ENCODE measurements around the gene HDHD5.

HDHD5 gene

DNA sequence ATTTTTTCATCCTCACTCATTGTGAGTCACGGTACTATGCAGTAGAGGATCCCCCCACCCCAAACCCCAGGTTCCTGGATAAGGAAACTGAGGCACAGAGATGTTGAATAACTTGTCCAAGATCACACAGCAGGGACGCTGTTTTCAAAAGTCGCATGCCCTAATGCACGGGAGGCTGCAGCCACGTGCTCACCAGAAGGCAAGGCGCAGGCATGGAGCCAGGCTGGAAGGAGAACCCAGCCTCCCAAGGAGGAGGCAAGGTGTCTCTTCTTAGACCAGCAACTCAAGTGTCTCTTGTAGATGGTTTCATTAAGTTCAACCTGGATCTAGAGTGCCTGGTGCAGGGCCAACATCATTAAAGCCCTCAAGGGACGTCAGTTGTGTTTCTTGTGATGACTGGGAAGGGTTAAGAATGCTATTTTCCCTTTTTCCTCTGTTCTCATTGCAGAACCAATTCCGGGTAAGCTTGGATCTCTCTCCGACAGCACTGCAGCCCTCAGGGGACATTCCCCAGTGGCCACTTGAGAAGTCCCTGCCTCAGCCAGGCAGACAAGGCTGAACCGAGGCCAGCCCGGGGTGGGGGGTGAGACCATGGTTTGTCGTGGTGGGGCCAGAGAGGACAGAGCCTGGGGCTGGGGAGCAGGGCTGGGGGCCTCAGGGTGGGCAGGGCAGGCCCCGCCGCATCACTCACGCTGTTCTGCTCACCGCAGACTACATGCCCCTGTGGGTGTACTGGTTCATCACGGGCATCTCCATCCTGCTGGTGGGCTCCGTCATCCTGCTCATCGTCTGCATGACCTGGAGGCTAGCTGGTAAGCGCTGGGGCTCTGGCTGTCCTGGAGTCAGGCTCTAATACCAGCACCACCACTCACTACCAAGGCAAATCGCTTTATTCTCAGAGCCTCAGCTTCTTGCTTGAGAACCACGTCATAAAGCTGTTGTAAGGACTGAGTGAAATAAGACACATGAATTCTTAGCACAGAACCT lies 53.6 kb downstream of the HDHD5 start:
- TF ChIP-seq JUND (IDR thresholded peaks at IDR 0.05; ENCODE audit: low read depth), result no peak
- in situ Hi-C loops (cut with HindIII; ENCODE audit: low pct_unique_long_range_greater_than_20kb, low sequenced_read_pairs), result no loop called here
- no peak for DNase-seq (ENCODE audit: low read depth in 1 of 2, low spot score in 1 of 2)

- no peak for DNase-seq (ENCODE audit: low read depth in 1 of 2, low spot score in 1 of 2)
- TF ChIP-seq JUND (IDR thresholded peaks at IDR 0.05; ENCODE audit: low read depth), result no peak
- in situ Hi-C loops (cut with HindIII; ENCODE audit: low pct_unique_long_range_greater_than_20kb, low sequenced_read_pairs), result no loop called here
Observed at GRCh38 chr22:17104336-17104935, 54.6 kb downstream of the HDHD5 start.

DNA sequence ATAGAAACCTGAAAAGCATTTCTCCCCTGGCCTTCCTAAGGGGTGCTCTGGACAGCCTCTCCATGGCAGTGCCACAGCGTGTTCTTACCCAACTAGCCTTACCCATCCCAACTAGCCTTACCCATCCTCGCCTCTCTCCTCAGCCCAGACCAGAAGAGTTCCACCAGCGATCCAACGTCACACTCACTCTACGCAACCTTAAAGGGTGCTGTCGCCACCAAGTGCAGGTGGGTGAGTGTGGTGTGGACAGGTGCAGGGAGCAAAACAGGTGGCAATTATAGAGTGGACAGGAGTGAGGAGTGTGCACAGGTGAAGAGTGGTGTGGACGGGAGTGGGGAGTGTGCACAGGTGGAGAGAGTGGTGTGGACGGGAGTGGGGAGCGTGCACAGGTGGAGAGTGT lies 55.7 kb downstream of the HDHD5 start:
- in situ Hi-C loops (cut with HindIII; ENCODE audit: low pct_unique_long_range_greater_than_20kb, low sequenced_read_pairs), result no loop called here
- no peak for DNase-seq (ENCODE audit: low read depth in 1 of 2, low spot score in 1 of 2)

DNA sequence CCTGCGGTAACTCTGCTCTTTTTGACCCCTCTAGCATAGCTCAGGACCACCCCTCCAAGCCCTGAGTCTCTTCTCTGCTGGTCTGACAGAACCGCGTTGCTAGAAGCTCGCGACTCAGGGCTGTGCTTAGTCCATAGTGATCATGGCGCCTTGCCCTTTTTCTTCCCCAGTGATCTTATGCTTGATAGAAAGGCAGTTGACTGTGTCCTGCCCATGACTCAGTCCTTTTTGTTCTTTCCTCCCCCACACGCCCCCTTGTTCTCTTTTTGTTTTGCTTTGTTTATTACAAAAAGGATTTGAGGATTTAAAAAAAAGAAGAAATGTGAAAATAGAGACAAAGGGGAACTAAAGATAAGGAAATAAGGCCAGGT lies 56.8 kb downstream of the HDHD5 start:
- no peak for TF ChIP-seq JUND (IDR thresholded peaks at IDR 0.05; ENCODE audit: low read depth)
- no peak for DNase-seq (ENCODE audit: low read depth in 1 of 2, low spot score in 1 of 2)
- in situ Hi-C loops (cut with HindIII; ENCODE audit: low pct_unique_long_range_greater_than_20kb, low sequenced_read_pairs), result no loop called here

More for the DNA sequence above, 55.7 kb downstream of the HDHD5 start:
- no peak for TF ChIP-seq JUND (IDR thresholded peaks at IDR 0.05; ENCODE audit: low read depth)

DNA sequence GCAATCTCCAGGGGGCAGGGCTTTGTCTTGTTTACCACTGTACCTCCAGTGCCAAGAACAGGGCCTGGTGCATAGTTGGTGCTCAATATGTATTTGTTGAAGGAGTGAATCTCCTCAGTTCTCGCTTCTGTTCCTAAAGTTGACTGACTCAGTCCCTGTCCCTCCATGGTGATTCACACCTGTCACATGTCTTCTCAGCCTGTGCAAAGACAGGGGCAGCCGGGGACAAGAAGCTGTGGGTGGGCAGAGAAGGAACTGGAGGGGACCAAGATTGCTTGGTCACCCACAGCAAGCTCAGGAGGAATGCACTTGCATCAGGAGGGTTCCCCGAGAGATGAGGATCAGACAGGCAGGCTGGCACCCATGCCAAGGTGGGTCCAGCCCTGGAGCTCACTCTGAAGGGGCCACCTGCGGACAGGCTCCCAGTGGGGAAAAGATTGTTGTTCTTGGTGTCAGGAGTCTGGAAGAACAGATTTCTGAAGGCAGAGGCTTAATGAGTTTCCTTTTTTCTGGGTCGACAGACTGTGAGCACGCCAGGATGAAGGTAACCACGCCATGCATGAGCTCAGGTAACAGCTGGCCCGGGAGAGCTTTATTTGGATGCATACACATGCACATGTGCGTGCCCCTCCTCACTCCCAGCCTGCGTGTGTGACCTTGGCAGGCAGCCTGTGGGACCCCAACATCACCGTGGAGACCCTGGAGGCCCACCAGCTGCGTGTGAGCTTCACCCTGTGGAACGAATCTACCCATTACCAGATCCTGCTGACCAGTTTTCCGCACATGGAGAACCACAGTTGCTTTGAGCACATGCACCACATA lies 57.4 kb downstream of the HDHD5 start:
- DNase-seq (ENCODE audit: low read depth in 1 of 2, low spot score in 1 of 2), result no peak
- in situ Hi-C loops (cut with HindIII; ENCODE audit: low pct_unique_long_range_greater_than_20kb, low sequenced_read_pairs), result no loop called here
- TF ChIP-seq JUND (IDR thresholded peaks at IDR 0.05; ENCODE audit: low read depth), result no peak

GRCh38 chr22:17100621-17101020 lies 58.5 kb downstream of the HDHD5 start:
- in situ Hi-C loops (cut with HindIII; ENCODE audit: low pct_unique_long_range_greater_than_20kb, low sequenced_read_pairs), result no loop called here

DNA sequence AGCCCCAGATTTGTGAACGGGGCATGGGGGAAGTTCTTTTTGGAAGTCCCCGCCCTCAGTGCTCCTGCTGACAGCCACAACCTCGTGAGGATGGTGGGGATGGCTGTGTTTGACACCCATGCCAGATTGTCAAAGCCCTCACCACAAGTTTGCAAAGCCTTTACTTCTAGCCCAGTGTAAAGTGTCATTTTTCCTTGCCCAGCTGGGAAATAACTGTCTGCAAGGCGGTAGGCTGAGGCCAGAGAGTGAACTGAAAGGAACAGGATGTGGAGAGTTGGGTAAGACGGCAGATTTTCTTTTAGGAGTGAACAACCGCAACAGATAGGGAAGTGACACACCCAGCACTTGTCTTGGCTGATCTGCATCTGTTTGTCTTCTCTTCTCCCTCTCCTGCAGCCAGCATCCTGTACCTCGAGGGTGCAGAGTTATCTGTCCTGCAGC lies 60.7 kb downstream of the HDHD5 start:
- no peak for TF ChIP-seq JUND (IDR thresholded peaks at IDR 0.05; ENCODE audit: low read depth)
- no peak for DNase-seq (ENCODE audit: low read depth in 1 of 2, low spot score in 1 of 2)
- in situ Hi-C loops (cut with HindIII; ENCODE audit: low pct_unique_long_range_greater_than_20kb, low sequenced_read_pairs), result no loop called here

More at GRCh38 chr22:17100621-17101020, 58.5 kb downstream of the HDHD5 start:
- no peak for TF ChIP-seq JUND (IDR thresholded peaks at IDR 0.05; ENCODE audit: low read depth)
- no peak for DNase-seq (ENCODE audit: low read depth in 1 of 2, low spot score in 1 of 2)

- in situ Hi-C loops (cut with HindIII; ENCODE audit: low pct_unique_long_range_greater_than_20kb, low sequenced_read_pairs), result no loop called here
- TF ChIP-seq JUND (IDR thresholded peaks at IDR 0.05; ENCODE audit: low read depth), result no peak
- DNase-seq (ENCODE audit: low read depth in 1 of 2, low spot score in 1 of 2), result no peak
Observed at GRCh38 chr22:17097701-17098100, 61.4 kb downstream of the HDHD5 start.

GRCh38 chr22:17097062-17097461 lies 62.0 kb downstream of the HDHD5 start:
- in situ Hi-C loops (cut with HindIII; ENCODE audit: low pct_unique_long_range_greater_than_20kb, low sequenced_read_pairs), result no loop called here
- no peak for DNase-seq (ENCODE audit: low read depth in 1 of 2, low spot score in 1 of 2)
- no peak for TF ChIP-seq JUND (IDR thresholded peaks at IDR 0.05; ENCODE audit: low read depth)

- in situ Hi-C loops (cut with HindIII; ENCODE audit: low pct_unique_long_range_greater_than_20kb, low sequenced_read_pairs), result no loop called here
Observed at GRCh38 chr22:17096071-17096470, 63.0 kb downstream of the HDHD5 start.

DNA sequence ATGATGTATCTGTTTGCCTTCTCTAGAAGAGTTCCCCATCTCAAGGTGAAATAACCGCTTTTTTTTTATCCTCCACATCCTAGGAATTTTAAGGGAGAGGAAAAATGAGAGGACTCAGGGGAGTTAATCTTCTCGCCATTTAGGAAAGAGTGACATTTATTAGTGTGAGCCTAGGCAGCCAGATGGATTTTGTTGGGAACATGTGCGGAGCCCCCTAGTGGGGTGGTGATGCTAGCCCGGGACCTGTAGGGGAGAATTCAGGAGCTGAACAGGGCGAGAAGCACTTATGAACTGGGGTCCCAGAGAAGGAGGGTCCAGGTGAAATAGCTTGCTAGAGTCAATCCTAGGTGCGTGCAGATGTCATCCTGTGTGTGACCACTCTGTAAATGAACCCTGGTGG lies 63.5 kb downstream of the HDHD5 start:
- no peak for TF ChIP-seq JUND (IDR thresholded peaks at IDR 0.05; ENCODE audit: low read depth)
- in situ Hi-C loops (cut with HindIII; ENCODE audit: low pct_unique_long_range_greater_than_20kb, low sequenced_read_pairs), result no loop called here
- peak in 1 of 2 experiments; percentile 24 for DNase-seq (ENCODE audit: low read depth in 1 of 2, low spot score in 1 of 2)

More at GRCh38 chr22:17096071-17096470, 63.0 kb downstream of the HDHD5 start:
- no peak for TF ChIP-seq JUND (IDR thresholded peaks at IDR 0.05; ENCODE audit: low read depth)
- no peak for DNase-seq (ENCODE audit: low read depth in 1 of 2, low spot score in 1 of 2)

GRCh38 chr22:17093081-17093480 lies 66.0 kb downstream of the HDHD5 start:
- no peak for DNase-seq (ENCODE audit: low read depth in 1 of 2, low spot score in 1 of 2)
- in situ Hi-C loops (cut with HindIII; ENCODE audit: low pct_unique_long_range_greater_than_20kb, low sequenced_read_pairs), result no loop called here
- TF ChIP-seq JUND (IDR thresholded peaks at IDR 0.05; ENCODE audit: low read depth), result no peak

All from T47D (cell line).